CD8-positive, alpha-beta memory T cell (primary cell): ENCODE results near the gene TIAM1. TPM values are rescaled to one million over a fixed set of nuclear protein-coding genes. Genes with fewer than 3 reads are reported as not detected.

Experiments
- CTCF ChIA-PET: fragments of 350-600 bp; sonication (Branson Sonifier 250); formaldehyde crosslinking; loops from one replicate; lab custom pipeline; 2021; ENCODE audit warnings: antibody characterized with exemption; lab: Charles Lee
- POLR2A ChIA-PET: fragments of 350-600 bp; sonication (Branson Sonifier 250); formaldehyde crosslinking; loops from one replicate; lab custom pipeline; 2021; ENCODE audit warnings: antibody characterized with exemption; lab: Charles Lee
- DNase-seq, 5 donors: peaks; one replicate each; pipeline versions ENCODE4 v3.0.0 to v3.0.0-alpha.2; 2020 to 2022; ENCODE audit warnings: mixed read lengths in 1 of 5
- H3K27ac ChIP-seq: one replicate; pipeline ENCODE4 v1.7.0; 2013; ENCODE audit warnings: low read depth, mild to moderate bottlenecking, low read length, moderate library complexity
- H3K27me3 ChIP-seq: 2 replicates; pipeline ENCODE4 v1.7.0; 2013; ENCODE audit warnings: low read length, mild to moderate bottlenecking; ENCODE audit not compliant: insufficient read depth, poor library complexity, severe bottlenecking
- H3K36me3 ChIP-seq: 2 replicates; pipeline ENCODE4 v1.7.0; 2013; ENCODE audit warnings: mild to moderate bottlenecking, low read length, moderate library complexity; ENCODE audit not compliant: insufficient read depth
- H3K4me1 ChIP-seq: 2 replicates; pipeline ENCODE4 v1.7.0; 2013; ENCODE audit warnings: mild to moderate bottlenecking, low read length, moderate library complexity; ENCODE audit not compliant: insufficient read depth
- H3K4me3 ChIP-seq: 2 replicates; pipeline ENCODE4 v1.7.0; 2013; ENCODE audit warnings: mild to moderate bottlenecking, low read length
- H3K9me3 ChIP-seq: 2 replicates; pipeline ENCODE4 v1.7.0; 2013; ENCODE audit warnings: mild to moderate bottlenecking, low read length
- H3K27ac Mint-ChIP-seq, 8 donors: one replicate each; pipeline ENCODE4 v1.8.0; 2020 to 2021; ENCODE audit warnings: mixed read lengths in 8 of 8, mild to moderate bottlenecking in 6 of 8, inconsistent platforms in 3 of 8, moderate library complexity in 3 of 8
- H3K27me3 Mint-ChIP-seq, 2 donors: one replicate each; pipeline ENCODE4 v1.8.0; 2020 to 2021; ENCODE audit warnings: mixed read lengths in 2 of 2, mild to moderate bottlenecking in 1 of 2, moderate library complexity in 1 of 2
- H3K36me3 Mint-ChIP-seq, 3 donors: one replicate each; pipeline ENCODE4 v1.8.0; 2020 to 2021; ENCODE audit warnings: mixed read lengths in 3 of 3, inconsistent platforms in 1 of 3, mild to moderate bottlenecking in 1 of 3
- H3K4me1 Mint-ChIP-seq, 3 donors: one replicate each; pipeline ENCODE4 v1.8.0; 2020 to 2021; ENCODE audit warnings: mixed read lengths in 3 of 3, inconsistent platforms in 1 of 3, mild to moderate bottlenecking in 1 of 3
- H3K4me3 Mint-ChIP-seq, 7 donors: one replicate each; pipeline ENCODE4 v1.8.0; 2020 to 2021; ENCODE audit warnings: mixed read lengths in 7 of 7, mild to moderate bottlenecking in 6 of 7, moderate library complexity in 4 of 7, inconsistent platforms in 2 of 7
- H3K9me3 Mint-ChIP-seq, 5 donors: one replicate each; pipeline ENCODE4 v1.8.0; 2020 to 2022; ENCODE audit warnings: mixed read lengths in 5 of 5, mild to moderate bottlenecking in 3 of 5, moderate library complexity in 2 of 5, inconsistent platforms in 1 of 5
- polyA plus RNA-seq: library from polyadenylated mRNA; unstranded; fragments of 300-500 nt; fragmentation: Illumina TruSeq; gene quantifications from one replicate; pipeline ENCODE4 v1.2.3, GENCODE V29; 2021
- total RNA-seq, 2 experiments: library from RNA; stranded (reverse); gene quantifications; one replicate each; pipeline ENCODE4 v1.2.3, GENCODE V29; 2021

TIAM1 gene
- total and polyA plus RNA-seq, 3 experiments from 2014 or later, result 6.3 to 37.4 (median 37.3) TPM

- Histone ChIP-seq H3K9me3 (no peaks in the 10 kb centered on the region), H3K4me3 (no peak overlapping the region), H3K27ac (no peak overlapping the region), H3K36me3 (no peaks in the 10 kb centered on the region), H3K4me1 (no peaks in the 10 kb centered on the region), H3K27me3 (no peaks in the 10 kb centered on the region)
- H3K4me1 Mint-ChIP-seq, result no peaks in the 10 kb centered on the region
- H3K27me3 Mint-ChIP-seq, result peaks cover 0 to 4% of the 10 kb centered on the region in 2 donors
- no peaks in the 10 kb centered on the region for H3K9me3 Mint-ChIP-seq
- H3K27ac Mint-ChIP-seq, result no peak overlapping the region
- CTCF ChIA-PET, result no interaction called here
- peaks cover 0 to 1% (median 0%) of the 10 kb centered on the region in 3 donors for H3K36me3 Mint-ChIP-seq
- no peak overlapping the region for H3K4me3 Mint-ChIP-seq
- POLR2A ChIA-PET, result no interaction called here
- no peak for DNase-seq
These were observed 139.3 kb downstream of the TIAM1 start for GRCh38 chr21:31204801-31205200.

DNA sequence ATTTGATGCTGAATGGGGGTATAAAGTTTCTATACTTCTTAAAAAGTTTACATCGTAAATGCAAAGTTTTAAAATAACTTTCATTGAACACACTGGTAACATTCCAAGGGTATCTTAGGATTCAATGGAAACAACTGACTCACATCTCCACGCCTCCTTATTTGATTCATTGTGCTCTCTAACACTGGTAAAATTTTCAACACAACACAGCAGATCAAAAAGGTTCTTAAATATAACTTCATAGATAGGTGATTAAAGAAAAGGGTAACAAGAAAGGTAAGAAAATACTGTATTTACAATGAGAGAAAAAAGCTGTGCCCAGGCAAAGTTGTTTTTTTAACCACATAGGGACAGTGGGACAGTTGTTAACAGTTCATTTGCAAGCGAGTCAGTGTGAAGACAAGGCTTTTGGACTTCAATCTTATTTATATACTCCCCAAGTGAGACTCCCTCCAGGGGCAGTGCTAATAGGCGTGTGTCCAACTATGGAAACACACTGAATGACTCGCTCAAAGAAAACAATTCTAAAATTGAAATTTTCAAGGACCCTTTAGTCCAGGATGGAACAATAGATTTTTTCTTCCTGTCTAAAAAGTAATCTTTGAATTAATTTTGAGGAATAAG, 140.5 kb downstream of the TIAM1 start:
- no peak overlapping the region for H3K4me3 Mint-ChIP-seq
- peaks cover 4% of the 10 kb centered on the region for H3K4me1 ChIP-seq
- ChIA-PET POLR2A (no interaction called here), CTCF (no interaction called here)
- H3K9me3 Mint-ChIP-seq, result peaks cover 0 to 3% (median 0%) of the 10 kb centered on the region in 5 donors
- no peak for DNase-seq
- H3K36me3 Mint-ChIP-seq, result peaks cover 0 to 1% (median 0%) of the 10 kb centered on the region in 3 donors
- H3K4me1 Mint-ChIP-seq, result peaks cover 0 to 4% (median 2%) of the 10 kb centered on the region in 3 donors
- no peak overlapping the region for H3K4me3 ChIP-seq
- no peak overlapping the region for H3K27ac ChIP-seq
- H3K27ac Mint-ChIP-seq, result no peak overlapping the region
- no peaks in the 10 kb centered on the region for H3K27me3 Mint-ChIP-seq
- no peaks in the 10 kb centered on the region for H3K36me3 ChIP-seq
- H3K9me3 ChIP-seq, result no peaks in the 10 kb centered on the region
- no peaks in the 10 kb centered on the region for H3K27me3 ChIP-seq

DNA sequence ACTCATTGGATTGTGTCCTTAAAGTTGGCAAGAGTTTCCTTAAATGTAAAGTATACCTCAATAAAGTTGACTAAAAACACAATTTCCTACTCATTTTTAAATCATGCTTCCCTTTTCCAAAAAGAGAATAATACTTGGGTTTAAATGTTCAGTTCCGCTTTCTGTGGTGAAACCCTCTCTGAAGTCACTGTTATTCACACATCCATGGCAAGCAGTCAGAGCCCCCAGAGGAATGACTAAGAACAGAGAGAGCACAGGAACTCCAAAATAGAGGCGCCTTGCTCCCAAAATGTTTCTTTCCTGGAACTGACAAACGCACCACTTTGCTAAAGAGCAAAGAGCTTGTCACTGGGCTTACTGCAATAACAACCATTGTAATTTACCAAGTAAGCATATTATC, 142.5 kb downstream of the TIAM1 start:
- Mint-ChIP-seq H3K27ac (no peak overlapping the region), H3K27me3 (peaks cover 5 to 12% of the 10 kb centered on the region in 2 donors), H3K9me3 (peaks cover 0 to 3% (median 0%) of the 10 kb centered on the region in 5 donors), H3K4me1 (peaks cover 0 to 14% (median 11%) of the 10 kb centered on the region in 3 donors), H3K4me3 (no peak overlapping the region), H3K36me3 (peaks cover 0 to 1% (median 0%) of the 10 kb centered on the region in 3 donors)
- Histone ChIP-seq H3K9me3 (no peaks in the 10 kb centered on the region), H3K27ac (no peak overlapping the region), H3K36me3 (no peaks in the 10 kb centered on the region), H3K27me3 (no peaks in the 10 kb centered on the region), H3K4me3 (no peak overlapping the region), H3K4me1 (peaks cover 9% of the 10 kb centered on the region)
- no peak for DNase-seq
- POLR2A ChIA-PET, result no interaction called here
- CTCF ChIA-PET, result interaction anchor here (5.2 kb wide), 1 partner anchor 379 kb away, joined by 45 read pairs; no protein-coding TSS in a partner anchor

DNA sequence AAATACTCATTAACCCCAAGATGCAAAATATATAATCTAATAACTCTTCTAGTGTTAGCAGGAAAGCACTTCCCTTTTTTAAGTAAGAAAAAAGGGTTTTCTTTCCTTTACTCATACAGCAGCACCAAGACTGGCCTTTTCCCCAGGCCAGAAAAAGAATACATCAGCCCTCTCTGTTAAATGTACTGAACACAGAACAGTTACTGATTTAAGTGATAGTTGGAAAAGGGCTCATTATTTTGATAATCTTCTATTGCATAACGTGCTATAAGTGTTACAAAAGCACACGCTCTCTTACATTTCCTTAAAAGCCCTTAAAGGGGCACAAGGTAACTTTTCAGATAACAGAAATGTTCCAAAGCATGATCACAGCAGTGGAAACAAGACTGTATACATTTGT, 142.9 kb downstream of the TIAM1 start:
- ChIA-PET CTCF (interaction anchor here (5.2 kb wide), 1 partner anchor 379 kb away, joined by 45 read pairs; no protein-coding TSS in a partner anchor), POLR2A (no interaction called here)
- Histone ChIP-seq H3K4me1 (peaks cover 9% of the 10 kb centered on the region), H3K9me3 (no peaks in the 10 kb centered on the region), H3K36me3 (no peaks in the 10 kb centered on the region), H3K27me3 (no peaks in the 10 kb centered on the region), H3K27ac (no peak overlapping the region), H3K4me3 (no peak overlapping the region)
- Mint-ChIP-seq H3K4me1 (peaks cover 0 to 18% (median 11%) of the 10 kb centered on the region in 3 donors), H3K4me3 (no peak overlapping the region), H3K36me3 (peaks cover 0 to 1% (median 0%) of the 10 kb centered on the region in 3 donors), H3K27me3 (peaks cover 6 to 13% of the 10 kb centered on the region in 2 donors), H3K27ac (no peak overlapping the region), H3K9me3 (peaks cover 0 to 3% (median 0%) of the 10 kb centered on the region in 5 donors)
- DNase-seq, result no peak

- CTCF ChIA-PET, result interaction anchor here (0.8 to 5.2 kb wide), 5 partner anchors 69 to 386 kb away, joined by 3 to 45 read pairs (median 4); no protein-coding TSS in a partner anchor
- no peak overlapping the region for H3K4me3 Mint-ChIP-seq
These were observed 145.5 kb downstream of the TIAM1 start for GRCh38 chr21:31198575-31198974.

GRCh38 chr21:31196724-31197123, 147.3 kb downstream of the TIAM1 start:
- DNase-seq, result no peak
- no peak overlapping the region for H3K27ac ChIP-seq
- H3K9me3 Mint-ChIP-seq, result peaks cover 0 to 3% (median 0%) of the 10 kb centered on the region in 5 donors
- peaks cover 8 to 34% (median 26%) of the 10 kb centered on the region in 3 donors for H3K4me1 Mint-ChIP-seq
- peaks cover 0 to 2% (median 0%) of the 10 kb centered on the region in 3 donors for H3K36me3 Mint-ChIP-seq
- ChIA-PET POLR2A (no interaction called here), CTCF (interaction anchor here (1.0 kb wide), 1 partner anchor 384 kb away, joined by 6 read pairs; no protein-coding TSS in a partner anchor)
- H3K27ac Mint-ChIP-seq, result peak overlapping the region in 1 of 8 donors; percentile 51
- peaks cover 6 to 23% of the 10 kb centered on the region in 2 donors for H3K27me3 Mint-ChIP-seq
- H3K9me3 ChIP-seq, result no peaks in the 10 kb centered on the region
- peaks cover 9% of the 10 kb centered on the region for H3K4me1 ChIP-seq
- H3K4me3 ChIP-seq, result no peak overlapping the region
- no peak overlapping the region for H3K4me3 Mint-ChIP-seq
- no peaks in the 10 kb centered on the region for H3K27me3 ChIP-seq
- H3K36me3 ChIP-seq, result no peaks in the 10 kb centered on the region

More at GRCh38 chr21:31198575-31198974, 145.5 kb downstream of the TIAM1 start:
- Histone ChIP-seq H3K9me3 (no peaks in the 10 kb centered on the region), H3K27ac (no peak overlapping the region), H3K36me3 (no peaks in the 10 kb centered on the region), H3K4me3 (no peak overlapping the region), H3K27me3 (no peaks in the 10 kb centered on the region), H3K4me1 (peaks cover 9% of the 10 kb centered on the region)
- Mint-ChIP-seq H3K4me1 (peaks cover 8 to 34% (median 26%) of the 10 kb centered on the region in 3 donors), H3K36me3 (peaks cover 0 to 1% (median 0%) of the 10 kb centered on the region in 3 donors), H3K9me3 (peaks cover 0 to 3% (median 0%) of the 10 kb centered on the region in 5 donors), H3K27me3 (peaks cover 6 to 23% of the 10 kb centered on the region in 2 donors), H3K27ac (no peak overlapping the region)
- POLR2A ChIA-PET, result no interaction called here
- DNase-seq, result peak in 2 of 5 donors; percentile 11 to 39

DNA sequence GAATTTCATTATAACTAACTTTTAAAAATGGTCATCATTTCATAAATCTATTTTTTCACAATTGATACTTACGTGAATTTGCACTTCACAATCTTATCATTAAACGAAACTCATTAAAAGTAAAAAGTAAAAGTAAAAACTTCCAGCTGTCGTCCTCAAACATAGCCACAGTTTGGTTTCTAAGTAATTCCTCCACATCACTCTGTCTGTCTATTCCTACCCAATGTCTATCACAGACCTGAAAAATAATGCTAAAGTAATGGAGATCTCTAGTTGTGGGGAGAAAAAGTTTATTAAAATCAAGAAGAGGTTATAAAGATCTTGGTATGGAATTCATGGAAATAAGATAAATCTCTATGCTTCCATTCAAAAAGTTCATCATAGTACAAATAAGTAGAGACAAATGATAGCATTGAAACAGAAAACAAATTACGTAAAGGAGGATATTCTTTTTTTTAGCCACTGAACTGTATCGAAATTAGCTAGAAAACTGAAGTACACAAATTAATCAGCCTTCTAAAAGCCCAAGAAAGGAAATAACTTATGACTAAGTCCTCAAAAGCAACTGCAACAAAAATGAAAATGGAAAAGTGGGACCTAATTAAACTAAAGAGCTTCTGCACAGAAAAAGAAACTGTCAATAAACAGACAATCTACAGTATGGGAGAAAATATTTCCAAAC, 148.6 kb downstream of the TIAM1 start:
- Histone ChIP-seq H3K27ac (no peak overlapping the region), H3K9me3 (no peaks in the 10 kb centered on the region), H3K4me3 (peak overlapping the region; percentile 7), H3K27me3 (no peaks in the 10 kb centered on the region), H3K36me3 (no peaks in the 10 kb centered on the region), H3K4me1 (peaks cover 9% of the 10 kb centered on the region)
- no peak for DNase-seq
- Mint-ChIP-seq H3K4me3 (peak overlapping the region; percentile 16 to 71 (median 54)), H3K4me1 (peaks cover 8 to 40% (median 31%) of the 10 kb centered on the region in 3 donors), H3K36me3 (peaks cover 0 to 2% (median 0%) of the 10 kb centered on the region in 3 donors), H3K27me3 (peaks cover 6 to 23% of the 10 kb centered on the region in 2 donors), H3K9me3 (peaks cover 0 to 3% (median 0%) of the 10 kb centered on the region in 5 donors), H3K27ac (peak overlapping the region in 5 of 8 donors; percentile 5 to 59 (median 30))
- POLR2A ChIA-PET, result no interaction called here
- CTCF ChIA-PET, result interaction anchor here (1.3 to 2.3 kb wide), 3 partner anchors 9 to 386 kb away, joined by 3 to 7 read pairs (median 4); no protein-coding TSS in a partner anchor
